Brain pericyte (primary cell): ENCODE data around the gene AXIN1.
"Not testable (repeated sequence)": the region's sequence is repeated elsewhere in the genome, so short reads cannot be mapped to it uniquely, and the experiment has no call there.

Experiments
- DNase-seq: peaks from one replicate; pipeline ENCODE4 v3.0.0-alpha.2; 2012; ENCODE audit warnings: low read depth, low spot score

Gene AXIN1, protein sequence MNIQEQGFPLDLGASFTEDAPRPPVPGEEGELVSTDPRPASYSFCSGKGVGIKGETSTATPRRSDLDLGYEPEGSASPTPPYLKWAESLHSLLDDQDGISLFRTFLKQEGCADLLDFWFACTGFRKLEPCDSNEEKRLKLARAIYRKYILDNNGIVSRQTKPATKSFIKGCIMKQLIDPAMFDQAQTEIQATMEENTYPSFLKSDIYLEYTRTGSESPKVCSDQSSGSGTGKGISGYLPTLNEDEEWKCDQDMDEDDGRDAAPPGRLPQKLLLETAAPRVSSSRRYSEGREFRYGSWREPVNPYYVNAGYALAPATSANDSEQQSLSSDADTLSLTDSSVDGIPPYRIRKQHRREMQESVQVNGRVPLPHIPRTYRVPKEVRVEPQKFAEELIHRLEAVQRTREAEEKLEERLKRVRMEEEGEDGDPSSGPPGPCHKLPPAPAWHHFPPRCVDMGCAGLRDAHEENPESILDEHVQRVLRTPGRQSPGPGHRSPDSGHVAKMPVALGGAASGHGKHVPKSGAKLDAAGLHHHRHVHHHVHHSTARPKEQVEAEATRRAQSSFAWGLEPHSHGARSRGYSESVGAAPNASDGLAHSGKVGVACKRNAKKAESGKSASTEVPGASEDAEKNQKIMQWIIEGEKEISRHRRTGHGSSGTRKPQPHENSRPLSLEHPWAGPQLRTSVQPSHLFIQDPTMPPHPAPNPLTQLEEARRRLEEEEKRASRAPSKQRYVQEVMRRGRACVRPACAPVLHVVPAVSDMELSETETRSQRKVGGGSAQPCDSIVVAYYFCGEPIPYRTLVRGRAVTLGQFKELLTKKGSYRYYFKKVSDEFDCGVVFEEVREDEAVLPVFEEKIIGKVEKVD

DNA sequence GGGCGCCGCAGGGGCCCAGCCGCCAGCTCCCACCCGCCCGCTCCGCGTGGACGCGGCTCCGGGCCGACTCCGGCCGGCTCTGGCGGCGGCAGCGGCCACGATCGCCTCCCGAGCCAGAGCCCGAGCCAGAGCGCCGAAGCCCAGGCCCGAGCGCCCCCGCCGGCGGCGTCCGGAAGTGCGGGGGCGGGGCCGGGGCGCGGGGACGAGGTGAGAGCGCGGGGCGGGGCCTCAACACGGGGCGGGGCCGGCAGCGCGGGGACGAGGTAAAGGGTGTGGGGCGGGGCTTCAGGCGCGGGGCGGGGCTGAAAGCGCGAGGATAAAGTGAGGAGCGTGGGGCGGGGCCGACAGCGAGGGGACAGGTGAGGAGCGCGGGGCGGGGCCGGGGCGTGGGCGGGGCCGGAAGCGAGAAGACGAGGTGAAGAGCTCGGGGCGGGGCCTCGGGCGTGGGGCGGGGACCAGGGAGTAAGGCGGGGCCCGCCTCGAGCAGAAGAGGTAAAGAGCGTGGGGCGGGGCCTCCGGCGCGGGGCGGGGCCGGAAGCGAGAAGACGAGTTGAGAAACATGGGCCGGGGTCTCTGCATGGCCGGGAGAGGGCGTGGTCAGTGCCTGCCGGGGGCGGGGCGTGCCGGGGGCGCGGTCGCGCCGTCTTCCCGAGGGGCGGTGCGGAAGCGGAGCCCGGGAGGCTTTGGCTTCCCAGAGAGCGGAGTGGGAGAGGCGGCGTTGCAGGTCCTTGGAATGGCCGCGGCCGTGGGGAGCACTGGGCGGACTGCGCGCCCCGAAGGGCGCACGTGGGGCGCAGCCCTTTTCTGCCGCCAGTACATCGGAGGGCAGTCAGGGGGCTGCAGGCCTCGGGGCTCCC is at the start of gene AXIN1:
AXIN1 (minus strand) TSS at position 177 of the 857 bp plus-strand sequence. CDS start 5,698 bp downstream, outside the sequence.
- DNase-seq, result peak; percentile 42

DNA sequence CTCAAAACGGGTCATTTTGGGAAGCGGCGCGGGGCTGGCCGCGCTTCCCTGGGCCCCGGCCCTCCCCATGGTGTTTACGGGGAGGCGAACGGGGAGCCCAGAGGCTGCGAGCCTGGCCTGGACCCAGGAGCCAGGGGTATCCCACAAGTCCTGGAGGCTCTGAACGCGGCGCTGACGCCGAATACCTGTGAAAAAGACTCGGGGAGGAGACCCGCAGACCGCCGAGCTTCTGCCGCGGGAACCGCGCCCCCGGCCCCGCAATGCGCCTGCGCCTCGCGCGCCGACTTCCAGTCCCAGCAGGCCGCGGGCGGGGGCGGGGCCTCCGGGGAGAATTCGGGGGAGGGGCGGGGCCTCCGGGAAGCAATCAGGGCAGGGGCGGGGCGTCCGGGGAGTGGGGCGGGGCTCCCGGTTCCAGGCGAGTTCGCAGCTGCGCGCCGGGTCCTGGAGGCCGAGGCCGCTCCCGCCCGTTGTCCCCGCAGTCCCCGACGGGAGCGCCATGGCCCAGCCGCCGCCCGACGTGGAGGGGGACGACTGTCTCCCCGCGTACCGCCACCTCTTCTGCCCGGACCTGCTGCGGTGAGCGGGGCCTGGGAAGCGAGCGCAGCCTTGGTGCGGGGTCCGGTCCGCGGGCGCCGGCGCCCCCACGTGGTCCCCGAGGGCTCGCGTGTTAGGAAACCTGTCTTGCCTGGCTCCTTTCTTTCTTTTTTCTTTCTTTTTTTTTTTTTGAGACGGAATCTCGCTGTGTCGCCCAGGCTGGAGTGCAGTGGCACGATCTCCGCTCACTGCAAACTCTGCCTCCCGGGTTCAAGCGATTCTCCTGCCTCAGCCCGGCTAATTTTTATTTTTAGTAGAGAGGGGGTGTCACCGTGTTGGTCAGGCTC is 49.2 kb upstream of the AXIN1 start, which contains the start of gene DECR2:
DECR2 (plus strand) TSS at position 418 of the 881 bp plus-strand sequence; CDS start at position 497, 79 bp downstream.
- peak; percentile 57 for DNase-seq

DNA sequence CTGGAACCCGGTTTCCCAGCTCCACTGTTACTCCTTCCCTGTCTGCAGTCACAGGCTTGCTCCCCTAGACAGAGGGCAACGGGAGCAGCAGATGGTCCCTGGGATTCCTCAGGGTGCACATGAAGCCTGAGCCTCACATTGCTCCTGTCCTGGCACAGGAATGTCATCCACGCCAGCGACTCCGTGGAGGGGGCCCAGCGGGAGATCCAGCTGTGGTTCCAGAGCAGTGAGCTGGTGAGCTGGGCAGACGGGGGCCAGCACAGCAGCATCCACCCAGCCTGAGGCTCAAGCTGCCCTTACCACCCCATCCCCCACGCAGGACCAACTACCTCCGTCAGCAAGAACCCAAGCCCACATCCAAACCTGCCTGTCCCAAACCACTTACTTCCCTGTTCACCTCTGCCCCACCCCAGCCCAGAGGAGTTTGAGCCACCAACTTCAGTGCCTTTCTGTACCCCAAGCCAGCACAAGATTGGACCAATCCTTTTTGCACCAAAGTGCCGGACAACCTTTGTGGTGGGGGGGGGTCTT is 47.6 kb upstream of the AXIN1 start:
- no peak for DNase-seq

DNA sequence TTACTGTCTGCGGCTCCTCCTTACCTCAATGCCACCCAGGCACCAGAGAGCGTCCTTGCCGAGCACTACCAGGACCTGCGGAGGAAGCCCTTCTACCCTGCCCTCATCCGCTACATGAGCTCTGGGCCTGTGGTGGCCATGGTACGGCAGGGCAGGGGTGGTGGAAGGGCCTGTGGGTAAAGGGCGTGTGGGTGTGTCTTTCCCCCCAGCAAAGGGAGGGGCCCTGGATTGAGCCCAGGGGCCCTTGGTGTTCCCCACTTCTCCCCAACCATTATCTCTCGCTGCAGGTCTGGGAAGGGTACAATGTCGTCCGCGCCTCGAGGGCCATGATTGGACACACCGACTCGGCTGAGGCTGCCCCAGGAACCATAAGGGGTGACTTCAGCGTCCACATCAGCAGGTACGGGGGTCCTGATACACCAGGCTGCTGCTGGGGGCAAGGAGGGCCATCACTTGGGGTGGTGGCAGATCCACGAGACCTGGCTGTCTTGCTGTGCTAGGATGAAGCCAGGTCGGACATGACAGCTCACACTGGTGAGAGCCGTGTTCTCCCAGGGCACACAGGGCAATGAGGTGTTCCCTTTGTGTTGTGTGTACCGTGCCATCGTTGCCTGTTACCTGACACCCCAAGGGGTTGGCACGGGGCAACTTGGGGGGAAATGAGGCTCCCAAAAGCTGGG is 47.0 kb upstream of the AXIN1 start:
- DNase-seq, result no peak

DNA sequence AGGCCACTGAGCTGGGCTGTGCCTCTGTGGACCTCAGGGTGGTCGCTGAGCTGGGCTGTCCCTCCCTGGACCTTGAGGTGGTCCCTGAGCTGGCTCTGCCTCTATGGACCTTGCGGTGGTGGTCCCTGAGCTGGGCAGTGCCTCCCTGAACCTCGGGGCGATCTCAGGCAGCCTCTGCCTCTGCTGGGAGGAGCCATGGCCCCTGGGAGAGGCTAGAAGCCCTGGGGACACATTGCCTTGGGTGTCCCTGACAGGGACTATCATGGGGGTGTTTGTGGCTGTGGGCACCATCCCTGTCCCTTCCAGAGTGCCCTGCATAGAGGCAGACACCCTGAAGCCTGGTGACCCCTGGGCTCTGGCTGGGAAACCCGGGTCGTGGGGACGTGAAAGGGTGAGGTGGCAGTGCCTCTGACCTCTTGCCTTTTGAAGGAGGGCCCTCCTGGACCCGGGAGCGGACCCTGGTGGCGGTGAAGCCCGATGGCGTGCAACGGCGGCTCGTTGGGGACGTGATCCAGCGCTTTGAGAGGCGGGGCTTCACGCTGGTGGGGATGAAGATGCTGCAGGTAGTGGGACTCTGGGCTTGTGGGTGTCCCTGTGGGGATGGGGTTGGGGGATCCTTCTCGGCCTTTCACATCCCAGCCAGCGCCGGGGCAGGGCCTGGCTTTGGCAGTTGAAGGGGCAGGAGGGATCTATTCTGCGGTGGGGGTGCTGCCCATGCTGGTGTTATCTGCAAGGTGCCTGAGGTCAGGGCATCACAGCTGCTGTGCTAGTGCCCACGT is 46.2 kb upstream of the AXIN1 start:
- no peak for DNase-seq

DNA sequence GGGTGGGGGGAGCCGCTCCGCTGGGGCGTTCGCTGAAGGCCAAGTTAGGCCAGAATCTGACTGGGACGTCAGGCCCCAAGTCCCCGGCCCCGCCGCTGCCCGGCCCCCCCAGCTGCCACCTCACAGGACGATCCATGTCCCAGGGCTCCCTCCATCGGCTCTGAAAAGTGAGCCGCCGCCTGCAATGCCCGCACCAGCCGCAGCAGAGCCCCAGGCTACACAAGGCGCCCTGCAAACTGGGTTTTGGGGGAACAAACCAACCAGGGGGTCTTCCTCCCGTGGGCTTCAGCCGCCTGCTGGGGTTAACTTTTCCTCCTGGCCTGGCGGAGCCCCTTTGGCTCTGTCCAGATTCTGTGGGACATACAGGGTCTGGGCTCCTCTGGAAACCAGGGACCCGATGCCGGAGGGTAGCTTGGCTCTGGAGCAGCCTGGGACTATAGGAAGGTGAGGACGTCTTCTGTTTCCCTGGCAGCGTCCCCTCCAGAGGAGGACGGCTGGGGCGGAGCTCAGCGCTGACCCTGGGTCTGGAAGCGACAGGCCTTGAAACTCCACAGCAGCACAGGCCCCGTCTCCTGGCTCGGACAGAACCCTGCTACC is 45.3 kb upstream of the AXIN1 start:
- no peak for DNase-seq

DNA sequence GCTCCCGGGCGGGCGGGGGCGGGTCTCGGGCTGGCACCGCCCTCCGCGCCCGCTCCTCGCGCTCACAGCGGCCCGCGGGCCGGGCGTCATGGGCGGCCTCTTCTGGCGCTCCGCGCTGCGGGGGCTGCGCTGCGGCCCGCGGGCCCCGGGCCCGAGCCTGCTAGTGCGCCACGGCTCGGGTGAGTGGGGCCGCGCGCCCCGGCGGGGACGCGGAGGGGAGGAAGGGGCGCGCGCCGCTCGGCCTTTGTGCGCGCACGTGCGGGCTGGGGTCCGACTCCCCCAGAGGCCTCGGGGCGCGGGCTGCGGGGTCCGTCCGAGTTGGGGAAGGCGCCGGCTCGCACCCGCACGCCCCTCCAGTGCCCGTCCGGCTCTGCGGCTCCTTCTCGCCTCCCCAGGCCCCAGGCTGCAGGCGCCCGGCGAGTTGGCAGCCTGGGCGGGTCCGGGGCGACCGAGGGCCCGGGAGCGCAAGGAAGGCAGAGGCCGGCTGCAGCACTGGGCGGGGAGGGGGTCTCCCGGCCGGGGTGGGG is 44.7 kb upstream of the AXIN1 start, which contains the start of gene NME4:
NME4 (plus strand) TSS at position 65 of the 527 bp plus-strand sequence; CDS start at position 89, 24 bp downstream.
- DNase-seq, result no peak

DNA sequence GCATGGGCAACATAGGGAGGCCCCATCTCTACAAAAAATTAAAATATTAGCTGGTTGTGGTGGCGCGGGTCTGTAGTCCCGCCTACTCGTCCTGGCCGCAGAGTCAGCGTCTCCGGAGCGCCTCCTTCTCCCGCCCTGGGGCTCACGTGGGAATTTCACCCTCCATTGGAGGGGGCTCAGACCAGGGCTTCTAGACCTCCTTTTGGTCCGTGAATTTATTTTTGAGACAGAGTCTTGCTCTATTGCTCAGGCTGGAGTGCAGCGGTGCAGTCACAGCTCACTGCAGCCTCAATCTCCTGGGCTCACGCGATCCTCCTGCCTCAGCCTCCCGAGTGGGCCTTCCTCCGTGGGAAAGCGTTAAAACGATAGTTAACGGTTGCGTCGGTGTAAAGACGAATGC is 44.1 kb upstream of the AXIN1 start:
- DNase-seq, result no peak

DNA sequence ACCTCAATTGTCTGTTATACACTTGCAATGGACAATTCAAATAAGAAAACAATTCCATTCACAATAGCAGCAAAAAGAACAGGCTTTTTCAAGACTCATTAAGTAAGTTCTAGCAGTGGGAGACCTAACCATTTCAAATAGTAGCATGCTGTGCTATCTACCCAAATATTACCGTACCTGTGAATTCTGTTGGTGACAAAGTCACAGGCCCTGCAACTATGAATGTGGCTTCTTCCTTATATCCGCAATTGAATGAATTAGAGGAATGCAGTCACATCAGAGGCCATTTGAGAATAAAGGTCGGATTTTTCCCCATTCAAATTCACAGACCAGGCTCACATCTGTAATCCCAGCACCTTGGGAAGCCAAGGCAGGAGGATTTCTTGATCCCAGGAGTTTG is 43.7 kb upstream of the AXIN1 start:
- no peak for DNase-seq

DNA sequence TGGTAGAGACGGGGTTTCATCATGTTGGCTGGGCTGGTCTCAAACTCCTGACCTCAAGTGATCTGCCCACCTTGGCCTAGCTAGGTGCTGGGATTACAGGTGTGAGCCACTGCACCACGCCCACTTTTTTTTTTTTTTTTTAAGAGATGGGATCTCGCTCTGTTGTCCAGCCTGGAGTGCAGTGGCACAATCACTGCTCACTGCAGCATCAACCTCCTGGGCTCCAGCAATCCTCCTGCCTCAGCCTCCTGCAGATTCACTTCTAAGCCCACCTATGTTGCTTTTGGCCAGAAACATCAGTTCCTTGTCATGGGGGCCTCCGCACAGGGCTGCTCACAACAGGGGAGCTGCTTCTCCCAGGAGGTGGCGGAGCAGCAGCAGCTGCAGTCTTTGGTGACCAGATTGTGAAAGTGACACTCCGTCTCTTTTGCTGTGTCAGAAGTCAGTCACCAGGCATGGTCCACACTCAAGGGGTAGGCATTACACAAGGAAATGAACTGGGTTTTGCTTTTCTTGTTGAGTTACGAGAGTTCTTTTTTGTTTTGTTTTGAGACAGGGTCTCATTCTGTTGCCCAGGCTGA is 40.0 kb upstream of the AXIN1 start:
- DNase-seq, result no peak

DNA sequence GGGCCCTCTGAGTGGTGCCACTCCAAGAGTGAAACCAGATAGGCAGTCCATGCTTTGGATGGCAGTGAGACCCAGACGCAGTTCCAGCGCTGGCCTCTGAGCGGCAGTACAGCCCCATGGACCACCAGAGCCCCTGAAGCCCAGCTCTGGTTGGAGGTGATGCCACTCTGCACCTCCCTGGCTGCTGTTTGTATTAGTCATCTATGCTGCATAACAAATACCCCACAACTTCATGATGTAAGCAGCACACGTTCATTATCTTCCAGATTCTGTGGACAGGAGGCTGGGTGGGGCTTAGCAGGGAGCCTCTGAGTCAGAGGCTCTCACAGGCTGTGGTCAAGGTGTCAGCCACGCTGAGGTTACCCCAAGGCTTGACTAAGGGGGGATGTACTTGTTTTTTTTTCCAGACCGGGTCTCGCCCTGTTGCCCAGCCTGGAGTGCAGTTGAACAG is 39.4 kb upstream of the AXIN1 start:
- no peak for DNase-seq

DNA sequence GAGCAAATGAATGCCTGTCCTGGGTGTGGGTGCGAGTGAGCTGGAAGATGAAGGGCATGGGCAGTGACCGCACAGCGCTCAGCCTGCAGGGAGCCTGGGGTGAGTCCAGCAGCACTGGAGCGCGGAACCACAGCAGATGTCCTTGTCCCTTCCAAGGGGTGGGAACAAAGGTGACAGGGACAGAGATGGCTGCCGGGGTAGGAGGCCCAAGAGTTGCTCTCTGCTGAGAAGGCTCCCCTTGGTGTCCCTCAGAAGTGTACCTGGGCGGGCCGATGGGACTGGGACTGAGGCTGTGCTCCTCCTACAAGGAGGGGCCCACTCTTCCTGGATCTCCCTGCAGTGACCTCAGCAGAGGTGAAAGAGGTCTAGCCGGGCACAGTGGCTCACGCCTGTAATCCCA is 36.8 kb upstream of the AXIN1 start:
- no peak for DNase-seq

DNA sequence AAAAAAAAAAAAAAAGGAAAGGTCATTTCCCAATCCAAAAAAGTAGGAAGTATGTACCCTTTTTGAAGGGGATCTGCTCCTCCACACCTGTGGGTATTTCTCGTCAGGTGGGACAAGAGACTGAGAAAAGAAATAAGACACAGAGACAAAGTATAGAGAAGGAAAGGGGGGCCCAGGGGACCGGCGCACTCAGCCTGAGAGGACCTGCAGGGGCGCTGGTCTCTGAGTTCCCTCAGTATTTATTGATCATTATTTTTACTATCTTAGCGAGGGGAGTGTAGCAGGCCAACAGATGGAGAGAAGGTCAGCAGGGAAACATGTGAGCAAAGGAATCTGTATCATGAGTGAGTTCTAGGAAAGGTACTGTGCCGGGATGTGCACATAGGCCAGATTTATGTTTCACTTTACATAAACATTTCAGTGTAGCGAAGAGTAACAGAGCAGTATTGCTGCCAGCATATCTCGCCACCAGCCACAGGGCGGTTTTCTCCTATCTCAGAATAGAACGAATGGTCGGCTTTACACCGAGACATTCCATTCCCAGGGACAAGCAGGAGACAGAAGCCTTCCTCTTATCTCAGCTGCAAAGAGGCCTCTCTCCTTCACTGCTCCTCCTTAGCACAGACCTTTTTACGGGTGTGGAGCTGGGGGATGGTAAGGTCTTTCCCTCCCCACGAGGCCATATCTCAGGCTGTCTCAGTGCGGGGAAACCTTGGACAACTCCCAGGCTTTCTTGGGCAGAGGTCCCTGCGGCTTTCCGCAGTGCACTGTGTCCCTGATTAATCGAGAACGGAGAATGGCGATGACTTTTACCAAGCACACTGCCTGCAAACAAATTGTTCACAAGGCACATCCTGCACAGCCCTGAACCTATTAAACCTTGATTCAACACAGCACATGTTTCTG is 35.5 kb upstream of the AXIN1 start:
- DNase-seq, result not testable (repeated sequence)

DNA sequence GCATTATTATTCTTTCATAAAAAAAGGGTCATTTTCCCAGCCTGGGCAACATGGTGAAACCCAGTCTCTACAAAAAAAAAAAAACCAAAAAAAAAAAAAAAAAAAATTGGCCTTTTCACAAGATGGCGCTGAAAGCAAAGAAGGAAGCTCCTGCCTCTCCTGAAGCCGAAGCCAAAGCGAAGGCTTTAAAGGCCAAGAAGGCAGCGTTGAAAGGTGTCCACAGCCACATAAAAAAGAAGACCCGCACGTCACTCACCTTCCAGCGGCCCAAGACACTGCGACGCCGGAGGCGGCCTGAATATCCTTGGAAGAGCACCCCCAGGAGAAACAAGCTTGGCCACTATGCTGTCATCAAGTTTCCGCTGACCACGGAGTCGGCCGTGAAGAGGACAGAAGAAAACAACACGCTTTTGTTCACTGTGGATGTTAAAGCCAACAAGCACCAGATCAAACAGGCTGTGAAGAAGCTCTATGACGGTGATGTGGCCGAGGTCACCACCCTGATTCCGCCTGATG is 34.2 kb upstream of the AXIN1 start:
- DNase-seq, result no peak

DNA sequence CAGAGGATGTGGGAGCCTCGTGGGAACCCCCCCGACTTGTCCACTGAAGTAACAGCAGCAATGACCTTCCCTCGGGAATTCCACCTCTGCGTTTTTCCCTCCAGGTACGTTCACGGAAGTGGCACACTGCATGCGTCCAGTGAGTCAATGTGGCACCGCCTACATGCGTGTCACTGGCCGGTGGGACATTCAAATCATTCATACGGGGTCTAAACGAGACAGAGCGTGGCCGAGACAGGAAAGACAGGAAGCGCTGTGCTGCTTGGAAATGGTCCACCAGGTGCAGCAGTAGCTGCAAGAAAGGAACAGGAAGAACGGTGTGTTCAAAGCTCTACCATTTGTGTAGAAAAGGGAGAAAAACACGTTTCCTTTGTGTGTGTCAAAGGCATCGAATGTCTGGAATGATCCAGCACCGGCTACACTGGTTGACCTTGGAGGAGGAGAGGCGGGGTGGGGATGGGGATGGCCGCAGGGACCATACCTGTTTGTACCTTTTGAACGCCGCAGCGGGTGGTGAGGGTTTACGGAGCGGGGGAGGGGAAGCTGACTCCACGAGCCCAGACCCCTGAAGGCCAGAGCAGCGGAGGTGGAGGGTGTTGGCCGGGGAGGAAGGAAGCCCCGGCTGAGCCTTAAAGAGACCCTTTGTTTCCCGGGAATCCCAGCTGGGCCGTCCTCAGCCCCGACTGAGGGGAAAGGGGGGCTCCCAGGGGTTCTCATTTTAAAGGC is 31.0 kb upstream of the AXIN1 start:
- no peak for DNase-seq
